Measurements from ENCODE around the gene BTN1A1.

The BTN1A1 gene

GRCh38 chr6:26556263-26557070 lies 56.4 kb downstream of the BTN1A1 start:
- TF ChIP-seq, protein P1, sequence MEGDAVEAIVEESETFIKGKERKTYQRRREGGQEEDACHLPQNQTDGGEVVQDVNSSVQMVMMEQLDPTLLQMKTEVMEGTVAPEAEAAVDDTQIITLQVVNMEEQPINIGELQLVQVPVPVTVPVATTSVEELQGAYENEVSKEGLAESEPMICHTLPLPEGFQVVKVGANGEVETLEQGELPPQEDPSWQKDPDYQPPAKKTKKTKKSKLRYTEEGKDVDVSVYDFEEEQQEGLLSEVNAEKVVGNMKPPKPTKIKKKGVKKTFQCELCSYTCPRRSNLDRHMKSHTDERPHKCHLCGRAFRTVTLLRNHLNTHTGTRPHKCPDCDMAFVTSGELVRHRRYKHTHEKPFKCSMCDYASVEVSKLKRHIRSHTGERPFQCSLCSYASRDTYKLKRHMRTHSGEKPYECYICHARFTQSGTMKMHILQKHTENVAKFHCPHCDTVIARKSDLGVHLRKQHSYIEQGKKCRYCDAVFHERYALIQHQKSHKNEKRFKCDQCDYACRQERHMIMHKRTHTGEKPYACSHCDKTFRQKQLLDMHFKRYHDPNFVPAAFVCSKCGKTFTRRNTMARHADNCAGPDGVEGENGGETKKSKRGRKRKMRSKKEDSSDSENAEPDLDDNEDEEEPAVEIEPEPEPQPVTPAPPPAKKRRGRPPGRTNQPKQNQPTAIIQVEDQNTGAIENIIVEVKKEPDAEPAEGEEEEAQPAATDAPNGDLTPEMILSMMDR (IDR thresholded peaks at IDR 0.05; ENCODE audit: insufficient read depth, missing control alignments): no peak
- no peak for FAIRE-seq
- no peak for DNase-seq (ENCODE audit: insufficient read length, low spot score)

All from D721Med (cell line).